Stimulated activated CD8-positive, alpha-beta memory T cell treated with anti-CD3 and anti-CD28 coated beads, Interleukin-12 subunit alpha, Interleukin-12 subunit beta, amount 100 ng/mL, for 24 hours (primary cell): ENCODE data around the gene TACR2.
"Not testable (repeated sequence)": the region's sequence is repeated elsewhere in the genome, so short reads cannot be mapped to it uniquely, and the experiment has no call there.

ENCODE experiments used
- DNase-seq: peaks from one replicate; pipeline ENCODE4 v3.0.0-alpha.2; 2020; ENCODE audit errors: extremely low read depth

Gene TACR2

DNA sequence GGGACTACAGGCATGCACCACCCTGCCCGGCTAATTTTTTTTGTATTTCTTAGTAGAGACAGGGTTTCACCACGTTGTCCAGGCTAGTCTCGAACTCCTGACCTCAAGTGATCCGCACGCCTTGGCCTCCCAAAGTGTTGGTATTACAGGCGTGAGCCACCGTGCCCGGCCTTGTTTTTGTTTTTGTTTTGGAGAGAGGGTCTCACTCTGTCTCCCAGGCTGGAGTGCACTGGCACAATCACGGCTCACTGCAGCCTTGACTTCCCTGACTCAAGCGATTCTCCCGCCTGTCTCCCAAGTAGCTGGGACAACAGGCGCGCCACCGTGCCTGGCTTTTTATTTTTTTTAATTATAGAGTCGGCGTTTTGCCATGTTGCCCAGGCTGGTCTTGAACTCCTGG, 33.7 kb upstream of the TACR2 start:
- not testable (repeated sequence) for DNase-seq

DNA sequence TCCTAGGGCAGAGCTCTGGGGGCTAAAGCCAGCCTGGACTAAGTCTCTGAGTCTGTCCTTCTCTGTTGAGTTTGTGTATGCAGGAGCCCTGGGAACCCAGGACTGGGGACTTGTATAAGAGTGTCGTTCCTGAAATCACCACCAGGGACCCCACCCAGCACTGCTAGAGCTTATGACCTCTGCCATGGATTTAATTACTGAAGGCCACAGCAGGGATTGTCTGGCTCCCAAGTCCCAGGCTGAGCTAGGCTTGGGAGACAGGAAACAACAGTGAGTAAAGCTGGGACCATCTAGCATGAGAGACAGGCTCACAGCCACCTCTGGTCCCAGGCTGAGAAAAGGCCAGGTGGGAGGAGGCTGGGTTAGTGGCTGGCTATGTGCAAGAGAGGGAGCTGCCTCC, 33.1 kb upstream of the TACR2 start:
- DNase-seq, result no peak

DNA sequence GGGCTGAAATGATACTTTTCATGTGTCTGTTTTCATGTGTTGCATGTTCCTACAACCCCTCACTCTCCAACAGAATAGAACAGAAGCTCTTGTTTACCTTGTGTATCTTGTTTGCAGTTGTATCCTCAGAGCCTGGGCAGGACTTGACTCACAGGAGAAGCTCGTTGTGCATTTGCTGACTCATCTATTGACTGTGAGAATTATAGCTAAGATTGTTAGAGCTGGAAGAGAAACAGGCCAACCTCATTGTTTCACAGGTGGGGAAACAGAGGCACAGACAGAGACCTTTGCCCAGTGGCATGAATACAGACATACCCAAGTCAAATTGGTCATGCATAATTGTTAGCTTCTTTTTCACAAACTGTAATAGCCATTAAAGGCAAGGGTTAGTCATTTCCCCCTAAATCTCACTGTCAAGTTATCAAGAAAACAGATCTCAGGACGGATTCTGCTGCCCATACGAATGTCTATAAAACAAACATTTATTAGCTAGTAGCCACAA, 30.0 kb upstream of the TACR2 start:
- no peak for DNase-seq

DNA sequence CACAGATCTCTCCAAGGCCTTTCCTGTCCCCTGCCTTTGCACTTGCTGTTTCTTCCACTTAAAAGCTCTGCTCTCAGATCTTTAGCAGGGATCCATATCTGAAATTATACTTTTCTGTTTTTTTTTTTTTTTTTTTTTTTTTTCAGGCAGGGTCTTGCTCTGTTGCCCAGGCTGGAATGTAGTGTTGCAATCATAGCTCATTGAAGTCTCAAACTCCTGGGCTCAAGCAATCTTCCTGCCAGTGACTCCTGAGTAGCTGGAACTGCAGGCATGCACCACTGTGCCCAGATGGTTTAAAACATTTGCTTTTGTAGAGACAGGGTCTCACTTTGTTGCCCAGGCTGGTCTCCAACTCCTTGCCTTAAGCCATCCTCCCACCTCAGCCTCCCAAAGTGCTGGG, 29.5 kb upstream of the TACR2 start:
- DNase-seq, result no peak

DNA sequence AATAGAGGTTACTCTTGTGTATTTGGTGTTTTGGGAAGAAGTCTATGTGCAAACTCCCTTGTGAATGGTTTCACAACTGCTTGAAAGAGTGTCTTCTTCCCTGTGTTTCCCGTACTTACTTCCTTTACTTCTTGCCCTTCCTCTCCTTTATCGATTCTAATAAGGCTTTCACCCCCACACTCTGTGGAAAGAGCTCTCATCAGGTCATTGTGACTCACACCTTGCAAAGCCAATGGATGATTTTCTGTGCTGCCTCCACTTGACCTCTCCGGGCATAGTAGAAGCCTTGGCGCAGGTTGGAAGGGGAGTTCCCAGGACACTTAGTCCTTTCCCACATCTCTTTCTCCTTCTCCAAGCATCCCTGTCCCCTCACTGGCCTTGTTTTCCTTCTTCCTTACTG, 28.3 kb upstream of the TACR2 start:
- DNase-seq, result no peak

DNA sequence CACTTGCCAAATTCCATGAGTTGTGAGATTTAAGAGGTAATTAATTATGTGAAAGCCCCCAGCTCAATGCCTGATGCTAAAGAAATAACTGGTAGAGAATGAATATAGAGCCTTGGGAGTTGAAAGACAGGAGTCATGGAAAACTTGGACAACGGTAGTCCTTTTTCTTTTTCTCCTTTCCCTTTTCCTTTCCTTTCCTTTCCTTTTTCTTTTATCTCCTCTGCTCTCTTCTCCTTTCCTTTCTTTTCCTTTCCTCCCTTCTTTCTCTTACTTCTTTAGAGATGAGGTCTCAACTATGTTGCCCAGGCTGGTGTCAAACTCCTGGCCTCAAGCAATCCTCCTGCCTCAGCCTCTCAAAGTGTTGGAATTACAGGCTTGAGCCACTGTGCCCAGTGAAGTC, 26.6 kb upstream of the TACR2 start:
- no peak for DNase-seq

DNA sequence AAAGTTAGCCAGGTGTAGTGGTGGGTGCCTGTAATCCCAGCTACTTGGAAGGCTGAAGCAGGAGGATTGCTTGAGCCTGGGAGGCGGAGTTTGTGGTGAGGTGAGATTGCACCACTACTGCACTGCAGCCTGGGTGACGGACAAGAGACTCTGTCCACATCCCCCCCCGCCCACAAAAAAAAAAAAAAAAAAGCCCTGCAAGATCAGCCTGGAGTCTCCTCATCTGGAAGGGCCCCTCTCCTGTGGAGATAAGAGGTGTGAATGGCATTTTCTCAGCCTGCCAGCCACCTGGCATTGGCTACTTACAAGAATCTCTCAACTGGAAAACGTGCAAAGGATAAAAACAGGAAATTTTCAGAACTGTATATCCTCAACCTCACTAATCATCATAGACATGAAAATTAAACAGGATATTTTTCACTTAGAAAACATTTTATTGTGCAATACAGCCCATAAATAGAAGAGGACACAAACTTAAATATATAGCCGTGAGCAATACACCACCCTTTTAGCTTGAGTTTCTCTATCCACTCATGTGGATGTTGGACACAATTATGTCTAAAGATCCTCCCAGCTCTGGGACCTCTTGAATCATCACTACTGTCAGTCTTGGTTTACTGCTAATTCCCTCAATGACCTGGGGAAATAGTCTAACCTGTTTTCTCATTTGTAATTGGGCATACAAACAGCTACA, 23.2 kb upstream of the TACR2 start:
- DNase-seq, result no peak

DNA sequence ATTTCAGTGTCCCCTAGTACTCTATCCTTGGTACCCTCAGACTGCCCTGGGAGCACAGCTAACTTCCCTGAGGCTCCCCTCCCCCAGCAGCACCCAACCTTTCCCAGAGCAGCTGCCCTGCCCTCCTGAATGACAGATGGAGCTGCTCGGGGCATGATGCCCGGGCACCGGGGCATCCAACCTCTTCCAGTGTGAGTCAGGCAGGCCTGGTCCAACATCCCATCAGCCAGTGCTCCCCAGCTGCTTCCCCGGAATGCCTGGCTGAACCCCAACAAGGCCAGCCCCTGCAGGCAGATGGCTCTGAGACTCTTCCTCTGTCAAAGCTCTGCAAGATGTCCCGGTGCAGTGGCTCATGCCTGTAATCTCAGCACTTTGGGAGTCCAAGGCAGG, 22.6 kb upstream of the TACR2 start:
- no peak for DNase-seq

DNA sequence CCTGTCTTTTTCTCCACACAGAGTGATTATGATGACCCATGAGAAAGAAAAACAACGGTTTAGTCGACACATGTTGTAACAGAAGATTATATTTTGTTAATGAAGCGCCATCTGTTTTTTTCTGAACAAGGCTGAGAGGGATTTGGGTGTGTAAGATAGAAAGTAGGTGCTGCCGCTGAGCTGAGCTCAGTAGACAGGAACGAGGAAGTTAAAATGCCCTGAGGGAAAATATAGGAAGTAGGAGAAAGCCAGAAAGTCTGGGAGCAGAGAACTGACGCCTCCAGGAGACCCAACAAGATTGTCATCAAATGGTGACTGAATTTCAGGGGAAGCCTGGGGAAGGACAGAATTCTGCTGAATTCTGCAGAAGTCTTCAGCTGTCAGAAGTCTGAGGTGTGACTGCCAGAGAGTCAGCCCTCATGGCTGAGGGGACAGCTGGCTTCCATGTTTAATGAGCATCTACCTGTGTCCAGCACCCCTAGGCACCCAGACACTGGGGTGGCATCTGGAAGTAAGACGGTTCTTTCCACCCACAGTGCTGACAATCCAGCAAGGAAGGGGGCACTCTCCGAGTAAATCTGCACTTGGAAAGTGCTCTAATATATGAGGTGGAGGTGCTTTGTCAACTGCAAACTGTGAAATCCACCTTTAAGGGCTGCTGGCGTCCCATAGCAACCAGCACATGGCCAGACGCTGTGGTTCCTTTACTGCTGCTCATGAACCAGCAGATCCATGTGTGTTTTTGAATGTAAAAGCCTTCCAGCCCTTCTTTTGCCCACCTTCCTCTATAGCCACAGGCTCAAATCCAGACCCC, 22.0 kb upstream of the TACR2 start:
- no peak for DNase-seq

DNA sequence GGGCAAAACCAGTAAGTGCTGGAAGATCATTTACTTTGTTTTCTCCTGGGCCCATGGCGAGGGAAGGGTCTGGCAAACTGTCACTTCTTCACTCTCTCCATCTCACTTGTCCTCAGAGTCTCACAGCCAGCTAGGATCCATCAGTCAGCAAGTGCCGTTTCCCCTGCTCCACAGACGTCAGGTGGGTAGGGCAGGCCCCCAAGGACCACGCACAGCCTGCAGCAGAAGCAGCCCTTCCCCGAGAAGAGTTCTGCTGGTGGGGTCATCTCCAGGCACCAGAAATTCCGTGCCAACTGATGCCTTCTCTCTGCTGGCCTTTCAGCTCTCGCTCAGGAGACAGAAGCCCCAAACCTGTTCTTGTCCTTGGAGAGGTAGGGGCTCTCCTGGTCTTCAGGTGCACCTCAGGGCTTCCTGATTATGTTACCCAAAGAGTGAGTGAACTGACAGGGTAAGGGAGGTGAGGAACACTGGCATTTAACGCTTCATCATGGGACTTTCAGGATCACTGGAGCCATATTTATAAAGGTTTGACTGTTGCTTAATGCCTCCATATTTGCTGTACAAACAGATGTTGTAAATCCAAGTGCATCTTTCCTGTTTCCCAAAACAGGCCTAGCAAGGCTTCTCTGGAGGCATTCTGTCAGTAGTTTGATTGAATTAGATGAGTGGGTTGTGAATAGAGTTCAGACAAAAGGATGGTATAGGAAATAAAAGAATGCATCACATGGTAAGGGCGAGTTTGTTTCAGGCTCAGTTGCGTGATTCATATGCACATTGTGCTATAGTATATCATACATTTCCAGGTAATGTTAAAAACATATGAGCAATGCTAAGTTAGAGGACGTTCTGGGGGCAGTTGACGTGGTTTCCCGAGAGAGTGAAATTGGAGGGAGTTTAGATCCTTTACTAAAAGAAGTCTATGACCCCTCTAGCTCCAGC, 20.9 kb upstream of the TACR2 start:
- DNase-seq, result no peak

DNA sequence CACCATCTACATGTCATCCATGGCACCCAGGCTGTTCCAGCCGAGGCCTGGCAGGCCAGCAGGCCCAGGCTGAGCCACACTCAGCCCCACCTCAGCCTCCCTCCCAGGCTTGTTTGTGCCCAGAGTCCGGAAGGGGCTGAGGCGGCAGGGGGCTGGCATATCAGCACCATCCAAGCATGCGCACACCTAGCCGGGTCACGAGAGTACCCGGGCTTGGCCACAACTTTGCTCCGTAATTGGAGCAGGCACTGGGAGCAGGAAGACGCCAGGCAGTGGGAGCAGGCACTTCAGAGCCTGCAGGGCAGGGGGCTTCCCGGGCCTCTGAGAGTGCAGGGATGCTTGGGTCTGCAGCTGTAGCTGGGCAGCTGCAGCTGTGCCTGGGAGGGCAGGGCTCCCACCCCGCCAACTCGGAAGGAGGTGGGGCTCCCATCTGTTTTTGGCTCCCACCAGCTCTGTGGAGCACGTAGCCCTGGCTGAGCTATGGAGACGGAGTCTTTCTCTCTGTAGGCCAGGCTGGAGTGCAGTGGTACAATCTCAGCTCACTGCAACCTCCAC, 19.3 kb upstream of the TACR2 start:
- DNase-seq, result no peak

DNA sequence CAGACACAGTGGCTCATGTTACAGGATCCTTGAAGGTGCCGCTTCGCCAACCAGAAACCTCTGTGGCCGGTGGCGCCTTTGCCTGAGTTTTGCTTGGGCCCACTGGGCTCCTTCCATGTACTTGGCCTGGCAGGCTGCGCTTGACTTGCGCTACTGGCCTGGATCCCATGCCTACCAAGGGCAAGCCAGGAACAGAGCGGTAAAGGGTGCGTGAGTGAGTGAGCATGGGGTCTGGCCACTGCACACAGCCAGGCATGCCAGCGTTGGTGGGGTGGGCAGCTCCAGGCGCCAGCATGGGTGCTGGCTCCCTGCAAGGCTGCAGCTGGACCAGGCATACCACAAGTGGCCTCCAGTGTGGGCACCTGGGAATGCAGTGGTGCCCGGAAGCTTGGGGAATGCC, 18.2 kb upstream of the TACR2 start:
- DNase-seq, result no peak

DNA sequence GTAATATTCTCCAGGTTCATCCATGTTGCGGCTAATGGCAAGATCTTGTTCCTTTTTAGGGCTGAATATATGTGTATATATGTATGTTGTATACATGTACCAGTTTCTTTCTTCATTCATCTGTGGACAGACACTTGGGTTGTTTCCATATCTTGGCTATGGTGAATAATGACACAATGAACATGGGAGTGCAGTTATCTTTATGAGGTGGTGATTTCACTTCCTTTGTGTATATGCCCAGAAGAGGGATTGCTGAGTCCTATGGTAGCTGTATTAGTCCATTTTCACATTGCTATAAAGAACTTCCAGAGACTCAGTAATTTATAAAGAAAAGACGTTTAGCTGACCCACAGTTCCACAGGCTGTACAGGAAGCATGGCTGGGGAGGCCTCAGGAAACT, 17.5 kb upstream of the TACR2 start:
- DNase-seq, result no peak

DNA sequence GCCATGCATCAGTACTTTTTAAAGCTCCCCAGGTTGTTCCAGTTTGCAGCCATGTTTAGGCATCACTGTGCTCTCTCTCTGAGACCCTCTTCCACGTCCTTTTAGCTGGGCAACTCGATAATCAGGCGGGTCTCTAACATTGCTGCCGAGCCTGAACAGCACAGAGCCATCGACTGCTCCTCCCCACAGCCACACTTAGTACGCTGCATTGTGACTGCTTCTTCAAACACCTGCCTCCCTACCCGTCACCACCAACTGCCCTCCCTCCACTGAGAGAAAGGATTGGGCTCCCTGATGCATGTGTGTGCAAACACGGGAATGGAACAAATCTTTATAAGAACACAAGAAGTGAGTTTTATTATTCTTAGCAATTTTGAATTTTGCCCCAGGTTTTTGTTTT, 11.4 kb upstream of the TACR2 start:
- no peak for DNase-seq

DNA sequence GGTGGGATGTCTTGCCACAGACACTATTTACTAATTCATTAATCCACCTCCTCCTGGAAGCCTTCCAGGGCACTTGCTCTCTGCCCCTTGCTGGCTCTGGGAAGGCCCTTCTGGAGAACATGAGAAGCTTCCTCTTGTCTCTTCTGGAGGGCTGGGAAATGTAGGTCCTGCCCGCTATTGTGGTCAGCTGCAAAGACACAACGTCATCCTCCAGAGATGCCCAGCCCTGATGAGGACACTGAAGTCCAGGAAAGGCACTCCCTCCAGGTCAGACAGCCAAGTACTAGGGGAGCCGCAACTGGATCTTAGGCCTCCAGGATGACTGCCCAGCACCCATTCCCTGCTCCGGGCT, 9.6 kb upstream of the TACR2 start:
- DNase-seq, result no peak

DNA sequence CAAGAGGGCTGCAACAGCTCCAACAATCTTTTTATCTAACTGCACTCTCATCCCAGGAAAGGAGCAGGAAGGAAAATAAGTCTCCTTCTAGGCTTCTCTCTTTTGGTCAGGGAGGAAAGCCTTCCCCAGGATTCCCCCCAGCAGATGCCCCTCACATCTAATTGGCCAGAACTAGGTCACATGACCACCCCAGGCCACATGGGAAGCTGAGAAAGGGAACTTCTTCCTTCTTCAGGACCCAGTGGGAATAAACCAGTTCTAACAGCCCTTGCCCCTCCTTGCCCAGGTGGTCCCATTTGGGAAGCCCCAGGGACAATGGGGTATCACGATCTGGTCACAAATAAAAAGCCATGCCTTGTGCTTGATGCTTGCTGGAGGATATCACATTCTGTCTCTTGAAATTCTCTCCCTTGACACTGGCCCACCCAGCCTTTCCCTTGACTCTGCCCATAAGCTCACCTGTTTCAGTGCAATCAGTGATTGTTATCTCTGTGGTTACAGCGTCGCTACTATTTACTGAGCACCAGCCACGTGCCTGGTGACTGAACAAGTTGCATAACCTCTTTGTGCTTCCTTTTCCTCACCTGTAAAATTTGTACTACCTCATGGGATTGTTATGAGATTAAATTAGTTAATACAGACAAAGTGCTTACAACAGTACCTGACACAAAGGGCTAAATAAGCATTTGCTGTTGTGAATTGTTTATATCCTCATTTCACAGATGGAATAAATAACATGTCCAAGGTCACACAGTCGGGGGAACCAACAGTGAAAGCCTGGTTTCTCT, 9.0 kb upstream of the TACR2 start:
- DNase-seq, result no peak

DNA sequence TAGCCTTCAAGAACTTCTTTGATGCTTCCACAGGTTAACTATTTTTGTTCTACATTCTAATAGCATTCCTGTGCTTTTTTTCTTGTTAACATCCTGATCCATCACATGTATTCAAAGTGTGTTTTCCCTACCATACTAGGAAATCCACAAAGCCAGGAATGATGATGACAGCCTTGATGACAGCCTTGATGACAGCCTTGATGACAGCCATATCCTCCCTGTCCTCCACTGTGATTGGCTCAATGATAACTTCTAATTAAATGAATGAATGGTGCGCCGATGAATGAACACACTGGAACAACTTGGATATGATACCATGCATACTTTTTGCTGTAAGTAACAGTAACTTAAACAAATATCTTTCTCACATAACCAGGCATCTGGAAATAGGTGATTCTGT, 8.3 kb upstream of the TACR2 start:
- no peak for DNase-seq

DNA sequence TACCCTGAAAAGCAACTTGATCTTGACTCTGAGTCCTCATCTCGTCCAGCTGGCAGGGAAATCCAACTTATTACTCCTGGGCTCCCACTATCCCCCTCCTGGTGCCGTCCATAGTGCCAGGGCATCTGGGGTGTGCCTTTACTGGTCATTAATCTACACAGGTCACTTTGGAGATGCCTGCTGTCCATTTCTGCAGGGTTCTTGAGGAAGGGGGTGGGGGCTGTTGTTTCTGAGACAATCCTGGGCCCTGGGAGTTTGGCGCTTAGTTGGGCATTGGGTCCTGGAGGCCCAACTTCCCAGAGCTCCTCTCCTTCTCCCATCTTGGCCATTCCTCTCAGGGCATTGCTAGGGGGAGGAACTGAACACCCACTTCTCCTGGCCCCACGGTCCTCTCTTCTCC, 6.0 kb upstream of the TACR2 start:
- no peak for DNase-seq

DNA sequence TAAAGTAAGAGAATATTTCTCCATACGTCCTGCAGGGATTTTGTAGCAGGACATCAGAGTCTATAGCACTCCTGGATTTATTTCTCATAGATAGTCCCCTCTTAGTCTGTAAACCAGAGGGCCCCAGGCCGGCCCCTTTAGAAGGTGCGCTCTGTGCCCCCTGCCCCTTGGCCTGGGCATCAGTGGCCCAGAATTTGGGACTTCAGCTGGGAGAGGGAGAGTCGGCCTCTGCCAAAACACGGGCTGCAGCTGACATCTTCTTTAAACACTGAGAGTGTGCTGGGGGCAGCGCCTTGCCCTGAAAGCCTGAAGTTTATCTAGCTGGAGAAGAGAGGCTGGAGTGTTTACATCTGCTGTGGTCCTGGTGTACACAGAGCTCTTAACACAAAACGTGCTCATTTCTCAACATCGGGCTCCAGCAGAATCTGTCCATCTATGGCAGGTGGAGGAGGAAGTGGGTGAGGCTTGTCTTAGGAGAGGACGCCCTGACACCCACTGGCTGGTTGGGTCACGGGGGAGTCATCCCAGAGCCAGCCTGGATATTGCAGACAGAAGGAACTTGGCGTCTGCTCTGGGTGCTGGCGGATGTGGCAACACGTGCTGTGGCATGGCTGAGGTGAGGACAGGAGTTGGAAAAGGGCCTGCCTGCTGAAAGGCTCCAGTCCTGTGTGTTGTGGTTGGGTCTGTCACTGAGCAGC, 5.0 kb upstream of the TACR2 start:
- DNase-seq, result no peak

DNA sequence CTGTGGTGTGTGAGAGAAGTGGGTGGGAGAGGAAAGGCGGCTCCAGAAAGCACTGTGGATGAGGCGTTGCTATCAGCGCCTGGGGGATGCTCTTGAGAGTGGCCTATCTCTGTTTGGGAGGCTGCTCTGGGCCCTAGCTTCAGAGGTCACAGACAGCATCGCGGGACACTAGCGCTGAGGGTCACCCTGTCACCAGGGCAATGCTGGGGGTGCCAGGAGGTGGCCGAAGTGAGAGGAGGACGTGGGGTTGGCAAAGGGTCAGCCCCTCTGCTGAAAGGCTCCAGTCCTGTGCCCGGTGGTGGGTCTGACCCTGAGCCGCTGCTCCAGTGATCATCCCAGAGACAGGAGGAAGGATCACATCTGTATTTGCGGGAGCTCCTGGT, 3.0 kb upstream of the TACR2 start:
- DNase-seq, result no peak
